ENCODE measurements around the gene GLMP. TPM values are rescaled to one million over a fixed set of nuclear protein-coding genes. Genes with fewer than 3 reads are reported as not detected.

GLMP gene
- total and polyA plus RNA-seq, 2 of the 13 experiments (the other 11 are each of a cell fraction or from before 2014, with no cell fraction given) = 44.6 to 75.8 TPM

GRCh38 chr1:156291226-156292061 is 4.0 kb downstream of the GLMP start (continued):
- TF ChIP-seq LCORL (IDR thresholded peaks at IDR 0.05) = no peak
- TF ChIP-seq LCORL (CRISPR knock-in tag; IDR thresholded peaks at IDR 0.05) = peak; percentile 88; the same call in 1 of the 2 replicates
- no peak for TF ChIP-seq ZNF720 (CRISPR knock-in tag; IDR thresholded peaks at IDR 0.05)
- peak; percentile 75 for TF ChIP-seq SRY (CRISPR knock-in tag; IDR thresholded peaks at IDR 0.05)
- peak; percentile 94 for TF ChIP-seq ZGPAT (CRISPR knock-in tag; IDR thresholded peaks at IDR 0.05)
- TF ChIP-seq HNF1B (CRISPR knock-in tag; IDR thresholded peaks at IDR 0.05) = peak; percentile 84
- TF ChIP-seq ZBTB39 (CRISPR knock-in tag; IDR thresholded peaks at IDR 0.05) = no peak
- TF ChIP-seq POGK (CRISPR knock-in tag; conservative IDR thresholded peaks at IDR 0.05) = 0 out of 2 replicates have a peak, but pooled peaks have one; percentile 40
- TF ChIP-seq CHD2 (IDR thresholded peaks at IDR 0.05; ENCODE audit: low read depth, low read length) = peak; percentile 29
- TF ChIP-seq SOX6 (IDR thresholded peaks at IDR 0.05) = no peak
- TF ChIP-seq SOX6 (CRISPR knock-in tag; IDR thresholded peaks at IDR 0.05) = peak; percentile 82
- peak; percentile 26; the same call in 1 of the 2 replicates for TF ChIP-seq KMT2A (CRISPR knock-in tag; IDR thresholded peaks at IDR 0.05)
- TF ChIP-seq HNRNPLL (IDR thresholded peaks at IDR 0.05; ENCODE audit: low read depth, low read length, poor library complexity, severe bottlenecking) = peak; percentile 56
- TF ChIP-seq ZNF280D (CRISPR knock-in tag; IDR thresholded peaks at IDR 0.05) = peak; percentile 83; the same call in 1 of the 2 replicates
